NT2/D1 (cell line): ENCODE data around the gene DMTF1.

Experiments
- DNase-seq: peaks from one replicate; pipeline ENCODE4 v3.0.0-alpha.2; 2011; ENCODE audit warnings: low read depth, low spot score
- H3K27me3 ChIP-seq: 2 replicates; pipeline ENCODE4 v1.6.0; 2011; ENCODE audit warnings: mild to moderate bottlenecking; ENCODE audit not compliant: insufficient read length, insufficient read depth
- H3K36me3 ChIP-seq: 2 replicates; pipeline ENCODE4 v1.6.1; 2011; ENCODE audit warnings: mild to moderate bottlenecking, low read length, mixed read lengths; ENCODE audit not compliant: insufficient read depth, insufficient read length
- H3K4me1 ChIP-seq: 2 replicates; pipeline ENCODE4 v1.5.1; 2011; ENCODE audit not compliant: insufficient read depth, insufficient read length
- H3K4me3 ChIP-seq: 2 replicates; pipeline ENCODE4 v1.5.1; 2011; ENCODE audit warnings: low read depth; ENCODE audit not compliant: insufficient read length
- H3K9ac ChIP-seq: 2 replicates; pipeline ENCODE4 v1.6.0; 2011; ENCODE audit warnings: low read depth; ENCODE audit not compliant: insufficient read length
- H3K9me3 ChIP-seq: 2 replicates; pipeline ENCODE4 v1.5.1; 2011; ENCODE audit warnings: mild to moderate bottlenecking, low read length; ENCODE audit not compliant: insufficient read depth
- SUZ12 ChIP-seq: IDR thresholded peaks from 2 replicates; pipeline ENCODE4 v1.6.1; 2011; ENCODE audit not compliant: insufficient read length, insufficient read depth; ENCODE audit errors: extremely low read depth
- YY1 ChIP-seq: IDR thresholded peaks from 2 replicates; pipeline ENCODE4 v1.6.1; 2011; ENCODE audit not compliant: insufficient read length, insufficient read depth
- ZNF274 ChIP-seq: IDR thresholded peaks from 2 replicates; pipeline ENCODE4 v1.6.1; 2011; ENCODE audit warnings: mild to moderate bottlenecking, low read depth, low read length

DMTF1 gene

GRCh38 chr7:87155788-87156187 is 3.5 kb downstream of the DMTF1 start:
- Histone ChIP-seq H3K36me3 (peaks cover 23% of the 10 kb centered on the region), H3K27me3 (no peaks in the 10 kb centered on the region), H3K9me3 (no peaks in the 10 kb centered on the region), H3K9ac (no peak overlapping the region), H3K4me3 (no peak overlapping the region), H3K4me1 (no peaks in the 10 kb centered on the region)
- no peak for TF ChIP-seq YY1
- TF ChIP-seq ZNF274, result no peak
- TF ChIP-seq SUZ12, result no peak
- no peak for DNase-seq

GRCh38 chr7:87156709-87157108 is 4.5 kb downstream of the DMTF1 start:
- Histone ChIP-seq H3K9me3 (no peaks in the 10 kb centered on the region), H3K4me1 (no peaks in the 10 kb centered on the region), H3K36me3 (peaks cover 23% of the 10 kb centered on the region), H3K9ac (no peak overlapping the region), H3K4me3 (no peak overlapping the region), H3K27me3 (no peaks in the 10 kb centered on the region)
- TF ChIP-seq ZNF274 (no peak), YY1 (no peak), SUZ12 (no peak)
- DNase-seq, result no peak

- H3K27me3 ChIP-seq, result no peaks in the 10 kb centered on the region
- TF ChIP-seq ZNF274 (no peak), SUZ12 (no peak), YY1 (no peak)
- H3K9ac ChIP-seq, result no peak overlapping the region
- no peak overlapping the region for H3K4me3 ChIP-seq
- H3K9me3 ChIP-seq, result no peaks in the 10 kb centered on the region
- peaks cover 25% of the 10 kb centered on the region for H3K36me3 ChIP-seq
- DNase-seq, result no peak
- no peaks in the 10 kb centered on the region for H3K4me1 ChIP-seq
These were observed 7.3 kb downstream of the DMTF1 start for GRCh38 chr7:87159538-87159937.

GRCh38 chr7:87164433-87164832 is 12.2 kb downstream of the DMTF1 start:
- TF ChIP-seq ZNF274, result no peak
- TF ChIP-seq SUZ12, result no peak
- TF ChIP-seq YY1, result no peak
- Histone ChIP-seq H3K27me3 (no peaks in the 10 kb centered on the region), H3K4me3 (no peak overlapping the region), H3K9me3 (no peaks in the 10 kb centered on the region), H3K9ac (no peak overlapping the region), H3K4me1 (no peaks in the 10 kb centered on the region), H3K36me3 (peaks cover 56% of the 10 kb centered on the region)
- no peak for DNase-seq

- H3K27me3 ChIP-seq, result no peaks in the 10 kb centered on the region
- H3K9ac ChIP-seq, result no peak overlapping the region
- H3K9me3 ChIP-seq, result no peaks in the 10 kb centered on the region
- H3K4me1 ChIP-seq, result no peaks in the 10 kb centered on the region
- H3K4me3 ChIP-seq, result no peak overlapping the region
- TF ChIP-seq ZNF274, result no peak
- no peak for TF ChIP-seq YY1
- no peak for TF ChIP-seq SUZ12
- no peak for DNase-seq
- H3K36me3 ChIP-seq, result peaks cover 87% of the 10 kb centered on the region
These were observed 18.6 kb downstream of the DMTF1 start for GRCh38 chr7:87170828-87171227.

GRCh38 chr7:87171282-87171934 is 19.2 kb downstream of the DMTF1 start:
- Histone ChIP-seq H3K4me1 (no peaks in the 10 kb centered on the region), H3K27me3 (no peaks in the 10 kb centered on the region), H3K36me3 (peaks cover 88% of the 10 kb centered on the region), H3K4me3 (no peak overlapping the region), H3K9me3 (no peaks in the 10 kb centered on the region), H3K9ac (no peak overlapping the region)
- no peak for DNase-seq
- TF ChIP-seq YY1 (no peak), SUZ12 (no peak), ZNF274 (no peak)

- DNase-seq, result no peak
- H3K36me3 ChIP-seq, result peaks cover 81% of the 10 kb centered on the region
- H3K9ac ChIP-seq, result no peak overlapping the region
- H3K4me3 ChIP-seq, result no peak overlapping the region
- H3K9me3 ChIP-seq, result no peaks in the 10 kb centered on the region
- no peak for TF ChIP-seq ZNF274
- no peaks in the 10 kb centered on the region for H3K4me1 ChIP-seq
- H3K27me3 ChIP-seq, result no peaks in the 10 kb centered on the region
These were observed 21.2 kb downstream of the DMTF1 start for GRCh38 chr7:87173471-87173870.

- TF ChIP-seq YY1 (no peak), SUZ12 (no peak), ZNF274 (no peak)
- no peak for DNase-seq
- Histone ChIP-seq H3K27me3 (no peaks in the 10 kb centered on the region), H3K4me3 (no peak overlapping the region), H3K36me3 (peaks cover 70% of the 10 kb centered on the region), H3K9ac (no peak overlapping the region), H3K9me3 (no peaks in the 10 kb centered on the region), H3K4me1 (no peaks in the 10 kb centered on the region)
These were observed 26.1 kb downstream of the DMTF1 start for GRCh38 chr7:87178320-87178719.
